ENCODE results near the gene ALOXE3. TPM values are rescaled to one million over a fixed set of nuclear protein-coding genes. Genes with fewer than 3 reads are reported as not detected.

ALOXE3 gene
- total and polyA plus RNA-seq, 2 experiments from 2014 or later, result 0.10 to 0.27 TPM

DNA sequence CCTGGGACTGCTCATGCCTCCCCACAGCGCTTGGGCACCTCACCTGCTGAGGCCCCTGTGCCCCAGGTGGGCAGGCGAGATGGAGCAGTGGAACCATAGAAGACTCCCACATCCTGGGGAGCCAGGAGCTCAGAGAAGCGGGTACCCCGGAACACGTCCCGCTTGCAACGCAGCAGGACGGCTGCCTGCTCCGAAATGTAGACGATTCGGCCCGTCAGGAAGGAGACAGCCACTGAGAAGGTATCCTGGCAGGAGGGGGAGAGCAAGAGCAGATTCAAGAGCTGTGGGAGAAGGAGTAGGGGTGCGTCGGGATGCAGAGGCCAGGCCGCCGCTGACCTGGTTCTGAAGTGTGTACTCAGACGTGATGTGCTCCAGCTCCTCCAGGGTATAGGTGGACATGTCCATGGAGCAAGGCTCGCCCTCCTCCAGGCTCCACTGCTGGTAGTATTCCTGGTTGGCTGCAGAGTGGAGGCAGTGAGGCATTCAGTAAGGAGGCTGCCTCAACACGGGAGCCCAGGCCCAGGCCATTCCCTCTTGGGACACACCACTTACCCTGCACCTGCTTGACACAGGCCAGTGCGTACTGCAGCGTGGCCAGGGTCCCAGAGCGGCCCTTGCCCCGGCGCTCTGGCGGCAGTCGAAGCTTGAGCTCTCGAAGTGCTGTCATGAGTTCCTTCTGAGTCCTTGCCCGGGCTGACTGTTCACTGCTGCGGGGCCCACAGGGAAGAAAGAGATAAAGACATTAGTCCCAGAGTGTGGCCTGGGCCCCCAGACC is 31.3 kb upstream of the ALOXE3 start:
- no peaks in the 10 kb centered on the region; the same call in 2 of the 3 replicates for H3K9me3 Mint-ChIP-seq
- H3K79me2 ChIP-seq (replicated peaks; ENCODE audit: insufficient read depth), result peaks cover 4% of the 10 kb centered on the region; the same call in 1 of the 2 replicates
- peaks cover 36% of the 10 kb centered on the region for H3K36me3 Mint-ChIP-seq (ENCODE audit: low read depth)
- TF ChIP-seq JUNB (IDR thresholded peaks at IDR 0.05; ENCODE audit: unreplicated experiment), result no peak
- no peak for TF ChIP-seq CREB1 (CRISPR knock-in tag; IDR thresholded peaks at IDR 0.05; ENCODE audit: low read depth)
- no peak for TF ChIP-seq EZH2phosphoT487 (IDR thresholded peaks at IDR 0.05; ENCODE audit: unreplicated experiment)
- no peak for TF ChIP-seq ZNF331 (CRISPR knock-in tag; IDR thresholded peaks at IDR 0.05; ENCODE audit: low read depth)
- TF ChIP-seq STAT1 (IDR thresholded peaks at IDR 0.05; ENCODE audit: unreplicated experiment), result no peak
- no peak for TF ChIP-seq EZH2 (IDR thresholded peaks at IDR 0.05; ENCODE audit: low read depth, unreplicated experiment)
- TF ChIP-seq, protein P1, sequence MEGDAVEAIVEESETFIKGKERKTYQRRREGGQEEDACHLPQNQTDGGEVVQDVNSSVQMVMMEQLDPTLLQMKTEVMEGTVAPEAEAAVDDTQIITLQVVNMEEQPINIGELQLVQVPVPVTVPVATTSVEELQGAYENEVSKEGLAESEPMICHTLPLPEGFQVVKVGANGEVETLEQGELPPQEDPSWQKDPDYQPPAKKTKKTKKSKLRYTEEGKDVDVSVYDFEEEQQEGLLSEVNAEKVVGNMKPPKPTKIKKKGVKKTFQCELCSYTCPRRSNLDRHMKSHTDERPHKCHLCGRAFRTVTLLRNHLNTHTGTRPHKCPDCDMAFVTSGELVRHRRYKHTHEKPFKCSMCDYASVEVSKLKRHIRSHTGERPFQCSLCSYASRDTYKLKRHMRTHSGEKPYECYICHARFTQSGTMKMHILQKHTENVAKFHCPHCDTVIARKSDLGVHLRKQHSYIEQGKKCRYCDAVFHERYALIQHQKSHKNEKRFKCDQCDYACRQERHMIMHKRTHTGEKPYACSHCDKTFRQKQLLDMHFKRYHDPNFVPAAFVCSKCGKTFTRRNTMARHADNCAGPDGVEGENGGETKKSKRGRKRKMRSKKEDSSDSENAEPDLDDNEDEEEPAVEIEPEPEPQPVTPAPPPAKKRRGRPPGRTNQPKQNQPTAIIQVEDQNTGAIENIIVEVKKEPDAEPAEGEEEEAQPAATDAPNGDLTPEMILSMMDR (conservative IDR thresholded peaks at IDR 0.05; ENCODE audit: low read depth in 2 of 2), result no peak
- TF ChIP-seq ZNF114 (CRISPR knock-in tag; IDR thresholded peaks at IDR 0.05), result no peak
- TF ChIP-seq POLR2AphosphoS5 (IDR thresholded peaks at IDR 0.05; ENCODE audit: low read depth), result no peak
- TF ChIP-seq, protein P2, sequence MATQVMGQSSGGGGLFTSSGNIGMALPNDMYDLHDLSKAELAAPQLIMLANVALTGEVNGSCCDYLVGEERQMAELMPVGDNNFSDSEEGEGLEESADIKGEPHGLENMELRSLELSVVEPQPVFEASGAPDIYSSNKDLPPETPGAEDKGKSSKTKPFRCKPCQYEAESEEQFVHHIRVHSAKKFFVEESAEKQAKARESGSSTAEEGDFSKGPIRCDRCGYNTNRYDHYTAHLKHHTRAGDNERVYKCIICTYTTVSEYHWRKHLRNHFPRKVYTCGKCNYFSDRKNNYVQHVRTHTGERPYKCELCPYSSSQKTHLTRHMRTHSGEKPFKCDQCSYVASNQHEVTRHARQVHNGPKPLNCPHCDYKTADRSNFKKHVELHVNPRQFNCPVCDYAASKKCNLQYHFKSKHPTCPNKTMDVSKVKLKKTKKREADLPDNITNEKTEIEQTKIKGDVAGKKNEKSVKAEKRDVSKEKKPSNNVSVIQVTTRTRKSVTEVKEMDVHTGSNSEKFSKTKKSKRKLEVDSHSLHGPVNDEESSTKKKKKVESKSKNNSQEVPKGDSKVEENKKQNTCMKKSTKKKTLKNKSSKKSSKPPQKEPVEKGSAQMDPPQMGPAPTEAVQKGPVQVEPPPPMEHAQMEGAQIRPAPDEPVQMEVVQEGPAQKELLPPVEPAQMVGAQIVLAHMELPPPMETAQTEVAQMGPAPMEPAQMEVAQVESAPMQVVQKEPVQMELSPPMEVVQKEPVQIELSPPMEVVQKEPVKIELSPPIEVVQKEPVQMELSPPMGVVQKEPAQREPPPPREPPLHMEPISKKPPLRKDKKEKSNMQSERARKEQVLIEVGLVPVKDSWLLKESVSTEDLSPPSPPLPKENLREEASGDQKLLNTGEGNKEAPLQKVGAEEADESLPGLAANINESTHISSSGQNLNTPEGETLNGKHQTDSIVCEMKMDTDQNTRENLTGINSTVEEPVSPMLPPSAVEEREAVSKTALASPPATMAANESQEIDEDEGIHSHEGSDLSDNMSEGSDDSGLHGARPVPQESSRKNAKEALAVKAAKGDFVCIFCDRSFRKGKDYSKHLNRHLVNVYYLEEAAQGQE (IDR thresholded peaks at IDR 0.05; ENCODE audit: unreplicated experiment), result no peak
- TF ChIP-seq ZNF462 (CRISPR knock-in tag; IDR thresholded peaks at IDR 0.05), result no peak
- TF ChIP-seq, protein P3, sequence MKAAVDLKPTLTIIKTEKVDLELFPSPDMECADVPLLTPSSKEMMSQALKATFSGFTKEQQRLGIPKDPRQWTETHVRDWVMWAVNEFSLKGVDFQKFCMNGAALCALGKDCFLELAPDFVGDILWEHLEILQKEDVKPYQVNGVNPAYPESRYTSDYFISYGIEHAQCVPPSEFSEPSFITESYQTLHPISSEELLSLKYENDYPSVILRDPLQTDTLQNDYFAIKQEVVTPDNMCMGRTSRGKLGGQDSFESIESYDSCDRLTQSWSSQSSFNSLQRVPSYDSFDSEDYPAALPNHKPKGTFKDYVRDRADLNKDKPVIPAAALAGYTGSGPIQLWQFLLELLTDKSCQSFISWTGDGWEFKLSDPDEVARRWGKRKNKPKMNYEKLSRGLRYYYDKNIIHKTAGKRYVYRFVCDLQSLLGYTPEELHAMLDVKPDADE (IDR thresholded peaks at IDR 0.05), result no peak
- no peak for TF ChIP-seq NANOG (IDR thresholded peaks at IDR 0.05; ENCODE audit: borderline replicate concordance)
- H3K27me3 Mint-ChIP-seq (ENCODE audit: insufficient read depth, low read depth, poor library complexity), result peaks cover 23% of the 10 kb centered on the region
- peaks cover 17% of the 10 kb centered on the region for H3K4me1 Mint-ChIP-seq
- H3K4me3 Mint-ChIP-seq, result peak overlapping the region; percentile 2; the same call in 1 of the 3 replicates
- no peak overlapping the region for H3K27ac ChIP-seq (ENCODE audit: low read depth)
- H3K36me3 ChIP-seq (ENCODE audit: insufficient read depth), result no peaks in the 10 kb centered on the region
- H3K4me3 ChIP-seq, result no peak overlapping the region
- peaks cover 17% of the 10 kb centered on the region for H3K4me1 ChIP-seq (ENCODE audit: insufficient read depth)
- no peaks in the 10 kb centered on the region for H3K9me2 ChIP-seq (ENCODE audit: insufficient read depth)
- H3K27me3 ChIP-seq (ENCODE audit: insufficient read depth), result no peaks in the 10 kb centered on the region
- ATAC-seq (no peak), DNase-seq (ENCODE audit: low spot score) (no peak)
- H2AFZ ChIP-seq, result no peak overlapping the region
- H3F3A ChIP-seq (replicated peaks; ENCODE audit: low read depth), result peaks cover 29% of the 10 kb centered on the region; the same call in 1 of the 2 replicates
- H3K27ac Mint-ChIP-seq, result no peak overlapping the region
- no peaks in the 10 kb centered on the region; the same call in 1 of the 2 replicates for H4K20me1 ChIP-seq (replicated peaks; ENCODE audit: insufficient read depth)
- no peak overlapping the region for H3K4me2 ChIP-seq

Measured in GM23338 (cell line).